ENCODE results near the gene INSL4. TPM values are rescaled to one million over a fixed set of nuclear protein-coding genes. Genes with fewer than 3 reads are reported as not detected.

Gene INSL4
- not detected in 2 replicates for total RNA-seq

DNA sequence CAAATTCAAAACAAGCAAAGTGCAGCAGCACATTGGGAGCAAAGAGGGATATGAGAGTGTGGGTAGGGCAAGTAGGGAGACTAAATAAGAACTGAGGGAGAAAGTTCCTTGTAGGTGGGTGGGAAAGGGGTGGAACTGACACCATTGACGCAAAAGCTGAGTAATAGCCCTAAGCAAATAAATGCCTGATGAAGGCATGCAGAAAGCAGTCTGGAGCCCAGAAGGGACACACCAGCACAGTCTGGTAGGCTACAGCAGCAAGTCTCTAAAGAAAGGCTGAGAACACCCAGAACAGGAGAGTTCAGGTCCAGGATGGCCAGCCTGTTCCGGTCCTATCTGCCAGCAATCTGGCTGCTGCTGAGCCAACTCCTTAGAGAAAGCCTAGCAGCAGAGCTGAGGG is at the start of gene INSL4:
Gene INSL4, plus strand, starts transcription at position 208 of the 400 bp plus-strand sequence. Its CDS starts 105 bp downstream, at position 313.

DNA sequence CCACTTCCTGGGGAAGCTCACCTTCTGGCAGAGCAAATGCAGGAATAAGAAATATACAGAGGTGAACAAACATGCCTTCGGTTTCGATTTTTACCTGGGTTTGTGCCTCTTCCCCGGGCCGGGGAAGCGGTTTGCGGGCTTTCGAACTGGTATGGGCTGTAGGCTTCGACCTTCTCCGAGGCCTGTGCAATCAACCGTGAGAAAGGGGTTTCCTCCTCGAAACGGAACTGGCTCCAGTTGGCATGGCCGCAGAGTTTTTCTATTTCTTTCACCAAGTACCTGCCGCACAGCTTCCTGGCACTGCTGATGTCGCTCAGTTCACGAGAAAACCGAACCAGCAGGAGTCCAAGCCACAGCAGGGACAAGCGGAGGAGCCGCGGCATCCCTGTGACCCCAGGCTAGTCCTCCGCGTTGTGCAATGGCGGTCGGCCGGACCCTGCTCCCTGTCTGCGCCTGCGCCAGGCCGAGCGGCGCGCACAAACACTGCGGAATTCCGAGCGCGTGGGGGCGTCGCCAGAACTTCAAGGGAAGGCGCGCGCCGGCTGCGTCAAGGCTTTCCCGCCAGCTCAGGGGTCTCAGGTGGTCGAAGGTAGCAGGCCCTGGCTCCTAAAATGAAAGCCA is 45.9 kb upstream of the INSL4 start, which contains the start of gene INSL6:
Gene INSL6, minus strand, starts transcription at position 420 of the 621 bp plus-strand sequence. Its CDS starts 37 bp downstream, at position 383.

Other genes starting within 250 kb of the INSL4 start
- 6.7 and 7.0 TPM in 2 replicates for gene JAK2, start 246.1 kb upstream of the INSL4 start, total RNA-seq
- not detected in 2 replicates for gene INSL6, start 45.8 kb upstream of the INSL4 start, total RNA-seq
- gene RLN2, start 73.3 kb downstream of the INSL4 start, total RNA-seq = not detected in 2 replicates
- not detected in 2 replicates for gene RLN1, start 108.5 kb downstream of the INSL4 start, total RNA-seq
- 9.7 and 12.4 TPM in 2 replicates for gene PLGRKT, start 206.5 kb downstream of the INSL4 start, total RNA-seq
- 0.85 and 2.2 TPM in 2 replicates for gene CD274, start 219.1 kb downstream of the INSL4 start, total RNA-seq